Measurements from ENCODE around the gene EFHC1.

EFHC1 gene

GRCh38 chr6:52537001-52537753, 117.0 kb downstream of the EFHC1 start:
- Histone ChIP-seq H3K27ac (peak overlapping the region in 1 of 2 donors; percentile 59), H3K4me3 (no peak overlapping the region)
- no peak for TF ChIP-seq CTCF (IDR thresholded peaks at IDR 0.05)
- no peak for DNase-seq (ENCODE audit: low spot score)

- no peak overlapping the region for H3K4me3 ChIP-seq
- no peak for DNase-seq (ENCODE audit: low spot score)
- no peak for TF ChIP-seq CTCF (IDR thresholded peaks at IDR 0.05)
- peak overlapping the region in 1 of 2 donors; percentile 59 for H3K27ac ChIP-seq
These were observed 118.2 kb downstream of the EFHC1 start for GRCh38 chr6:52538252-52538900.

- TF ChIP-seq CTCF (IDR thresholded peaks at IDR 0.05), result no peak
- H3K27ac ChIP-seq, result peak overlapping the region in 1 of 2 donors; percentile 59
- no peak for DNase-seq (ENCODE audit: low spot score)
- no peak overlapping the region for H3K4me3 ChIP-seq
These were observed 118.8 kb downstream of the EFHC1 start for GRCh38 chr6:52538901-52539354.

GRCh38 chr6:52539607-52540006, 119.5 kb downstream of the EFHC1 start:
- DNase-seq (ENCODE audit: low spot score), result no peak
- Histone ChIP-seq H3K4me3 (no peak overlapping the region), H3K27ac (peak overlapping the region in 1 of 2 donors; percentile 64)
- no peak for TF ChIP-seq CTCF (IDR thresholded peaks at IDR 0.05)

DNA sequence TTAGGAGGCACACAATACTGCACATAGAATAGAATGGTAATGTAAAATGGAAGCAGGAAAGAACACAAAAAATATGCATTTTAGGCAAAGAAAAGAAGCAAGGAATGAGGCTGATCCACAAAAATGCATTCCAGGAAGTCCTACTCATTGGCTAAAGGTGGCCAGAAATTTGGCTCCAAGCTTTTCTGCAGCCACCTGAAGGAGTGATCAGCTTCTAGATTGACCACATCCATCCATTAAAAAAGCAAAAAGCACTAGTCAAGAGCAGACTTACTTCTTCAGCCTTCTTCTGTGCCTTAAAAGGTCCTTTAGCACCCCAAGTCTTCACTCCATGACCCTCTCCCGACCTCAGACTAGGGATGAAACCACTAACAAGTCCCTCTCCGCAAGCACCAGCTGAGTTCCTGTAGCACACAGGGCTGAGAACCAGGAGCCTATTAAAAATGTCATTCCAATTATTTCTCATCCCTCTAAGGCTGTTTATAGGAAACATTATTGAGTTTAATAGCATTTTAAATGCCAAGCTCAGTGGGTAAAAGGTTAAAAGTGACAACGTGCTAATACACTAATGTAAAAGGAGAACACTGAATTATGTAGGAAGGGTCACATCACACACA, 120.3 kb downstream of the EFHC1 start:
- Histone ChIP-seq H3K4me3 (no peak overlapping the region), H3K27ac (peak overlapping the region; percentile 32 to 64)
- TF ChIP-seq CTCF (IDR thresholded peaks at IDR 0.05), result no peak
- DNase-seq (ENCODE audit: low spot score), result no peak

DNA sequence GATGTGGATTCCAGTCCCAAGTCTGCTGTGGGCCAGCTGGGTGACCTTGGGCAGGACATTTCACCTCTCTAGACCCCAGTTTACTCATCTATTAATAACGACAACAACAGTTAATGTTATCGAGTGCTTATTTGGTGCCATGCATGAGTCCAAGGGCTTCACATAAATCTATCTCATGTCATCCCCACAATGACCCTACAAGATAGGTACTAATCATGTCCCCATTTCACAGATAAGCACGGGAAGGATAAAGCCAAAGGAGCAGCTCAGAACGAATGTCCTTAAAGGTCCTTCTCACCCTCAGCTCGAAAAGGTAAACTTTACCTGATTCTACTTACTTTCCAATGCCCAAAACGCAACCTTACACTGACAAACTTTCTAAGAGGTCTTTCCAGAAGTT, 121.0 kb downstream of the EFHC1 start:
- H3K4me3 ChIP-seq, result no peak overlapping the region
- TF ChIP-seq CTCF (IDR thresholded peaks at IDR 0.05), result no peak
- peak overlapping the region; percentile 61 to 76 for H3K27ac ChIP-seq
- no peak for DNase-seq (ENCODE audit: low spot score)
